ENCODE measurements around the gene TOPAZ1. TPM values are rescaled to one million over a fixed set of nuclear protein-coding genes. Genes with fewer than 3 reads are reported as not detected.

Gene TOPAZ1
- total RNA-seq, 1 donor from 2014 or later = not detected

GRCh38 chr3:44242721-44243120 is 1.0 kb downstream of the TOPAZ1 start:
- no peak for DNase-seq (ENCODE audit: low read depth, low spot score)

- DNase-seq (ENCODE audit: low read depth, low spot score) = no peak
Observed at GRCh38 chr3:44248152-44248551, 6.5 kb downstream of the TOPAZ1 start.

DNA sequence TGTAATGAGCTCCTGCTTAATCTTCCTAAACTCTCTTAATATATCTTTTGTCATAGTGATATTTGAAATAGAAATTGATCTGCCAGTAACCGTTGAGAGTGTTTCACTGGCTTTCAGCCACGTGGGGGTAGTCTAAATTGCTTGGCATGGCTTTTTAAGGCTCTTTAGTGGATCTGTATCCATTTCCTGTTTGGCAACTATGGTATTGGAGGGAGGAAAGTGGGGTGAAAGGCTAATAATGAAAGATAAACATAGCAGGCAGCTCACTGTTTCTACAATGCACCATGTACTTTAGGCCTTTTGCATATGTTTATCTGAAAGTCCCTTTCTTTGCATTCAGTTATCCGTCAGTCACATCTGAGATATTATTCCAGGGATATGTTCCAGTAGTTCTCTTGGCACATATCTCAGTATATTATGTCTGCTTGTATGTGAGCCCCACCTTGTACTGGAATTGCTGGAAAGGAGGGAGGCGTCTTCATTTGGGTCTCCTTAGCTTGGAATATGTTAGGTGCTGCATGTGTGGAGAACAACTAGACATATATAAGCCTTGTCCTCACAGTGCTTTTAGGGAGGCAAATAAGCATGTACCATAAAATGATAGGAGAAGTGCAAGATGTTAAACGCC is 10.8 kb downstream of the TOPAZ1 start:
- DNase-seq (ENCODE audit: low read depth, low spot score) = peak; percentile 60

DNA sequence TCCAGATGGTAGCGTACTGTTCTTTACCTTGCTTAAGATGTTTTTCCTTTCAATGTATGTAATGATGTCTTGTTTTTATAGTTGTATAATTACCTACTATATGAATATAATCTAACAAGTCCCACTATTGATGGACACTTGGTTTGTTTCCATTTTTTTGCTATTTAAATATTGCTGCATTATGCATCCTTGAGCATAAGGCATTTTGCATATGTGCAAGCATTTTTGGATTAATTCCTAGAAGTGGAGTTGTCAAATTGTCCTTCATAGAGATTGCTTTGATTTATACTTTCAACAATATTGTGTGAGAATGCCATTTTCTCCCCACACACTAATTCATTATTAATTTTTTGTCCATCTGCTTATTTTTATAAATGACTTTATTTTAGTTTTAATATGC is 17.7 kb downstream of the TOPAZ1 start:
- no peak for DNase-seq (ENCODE audit: low read depth, low spot score)

- DNase-seq (ENCODE audit: low read depth, low spot score) = no peak
Observed at GRCh38 chr3:44264146-44264545, 22.5 kb downstream of the TOPAZ1 start.

DNA sequence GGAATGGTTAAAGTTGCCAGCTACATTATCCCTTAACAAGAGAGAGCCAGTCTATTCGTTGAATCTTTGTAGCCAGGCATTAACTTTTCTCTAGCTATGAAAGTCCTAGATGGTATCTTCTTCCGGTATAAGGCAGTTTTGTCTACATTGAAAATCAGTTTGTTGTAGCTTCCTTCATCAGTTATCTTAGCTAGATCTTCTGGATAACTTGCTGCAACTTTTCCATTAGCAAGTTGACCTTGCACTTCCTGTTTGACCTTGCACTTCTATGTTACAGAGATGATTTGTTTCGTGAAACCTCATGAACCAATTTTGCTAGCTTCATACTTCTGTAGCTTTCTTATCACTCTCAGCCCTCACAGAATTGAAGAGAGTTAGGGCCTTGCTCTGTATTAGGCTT is 24.1 kb downstream of the TOPAZ1 start:
- no peak for DNase-seq (ENCODE audit: low read depth, low spot score)

- no peak for DNase-seq (ENCODE audit: low read depth, low spot score)
Observed at GRCh38 chr3:44272191-44272590, 30.5 kb downstream of the TOPAZ1 start.

- DNase-seq (ENCODE audit: low read depth, low spot score) = no peak
Observed at GRCh38 chr3:44277925-44278324, 36.2 kb downstream of the TOPAZ1 start.

- no peak for DNase-seq (ENCODE audit: low read depth, low spot score)
Observed at GRCh38 chr3:44280077-44280476, 38.4 kb downstream of the TOPAZ1 start.

GRCh38 chr3:44280631-44281030 is 38.9 kb downstream of the TOPAZ1 start:
- no peak for DNase-seq (ENCODE audit: low read depth, low spot score)

DNA sequence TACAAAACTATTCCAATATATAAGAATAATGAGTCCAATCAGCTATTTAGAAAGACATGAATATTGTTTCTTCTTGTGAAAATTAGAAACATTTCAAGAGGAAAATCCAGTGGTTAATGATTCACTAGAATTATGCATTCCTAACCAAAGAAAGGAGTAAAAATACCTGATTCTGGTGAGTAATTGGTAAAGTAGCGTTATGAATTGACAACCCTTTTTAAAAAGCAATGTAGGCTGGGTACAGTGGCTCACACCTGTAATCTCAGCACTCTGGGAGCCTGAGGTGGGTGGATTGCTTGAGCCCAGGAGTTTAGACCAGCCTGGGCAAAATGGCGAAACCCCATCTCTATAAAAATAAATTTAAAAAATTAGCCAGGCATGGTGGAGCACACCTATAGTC is 43.3 kb downstream of the TOPAZ1 start:
- DNase-seq (ENCODE audit: low read depth, low spot score) = no peak

DNA sequence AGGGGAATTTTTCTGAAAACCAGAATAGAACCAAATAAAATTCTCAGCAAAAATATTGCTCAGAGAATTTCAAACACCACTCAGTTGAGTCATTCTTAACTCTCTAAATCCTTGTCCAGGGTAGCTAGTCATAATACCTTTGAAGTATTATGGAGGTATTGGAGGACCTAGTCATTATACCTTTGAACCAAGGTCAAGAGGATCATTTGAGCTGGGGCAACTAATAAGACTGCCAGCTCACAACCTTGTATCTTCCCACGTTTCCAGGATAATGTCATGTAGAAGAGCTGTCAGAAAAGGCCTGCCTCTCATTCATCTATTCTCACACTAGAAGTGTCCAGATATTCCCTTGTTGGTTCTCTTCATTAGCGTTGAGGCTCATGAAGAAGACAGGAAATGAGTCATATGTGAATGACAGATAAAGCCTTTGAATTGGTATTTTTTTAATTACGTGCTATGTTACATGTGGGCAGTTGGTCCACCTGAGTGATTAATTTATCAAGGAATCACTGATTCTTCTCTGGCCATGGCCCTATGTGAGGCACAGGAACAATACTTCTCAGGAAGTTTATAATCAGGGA is 48.3 kb downstream of the TOPAZ1 start:
- DNase-seq (ENCODE audit: low read depth, low spot score) = no peak

DNA sequence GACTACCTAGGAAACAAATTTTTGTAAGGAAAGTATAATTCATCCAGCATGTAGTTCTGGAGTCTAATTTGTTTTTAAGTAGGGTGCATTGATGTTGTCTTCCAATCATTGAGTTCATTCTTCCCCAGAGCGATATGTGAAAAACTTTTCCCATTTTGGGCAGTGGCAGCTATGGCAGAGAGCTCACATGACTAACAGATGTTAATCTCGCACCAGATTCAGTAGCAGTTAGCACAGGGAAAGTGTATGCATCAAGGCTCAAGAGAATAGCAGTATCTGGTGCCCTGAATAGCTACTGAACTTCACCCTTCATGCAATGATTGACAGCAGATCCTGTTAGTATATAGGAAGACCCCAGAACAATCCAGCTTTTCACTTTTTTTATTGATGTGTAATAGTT is 50.6 kb downstream of the TOPAZ1 start:
- no peak for DNase-seq (ENCODE audit: low read depth, low spot score)

DNA sequence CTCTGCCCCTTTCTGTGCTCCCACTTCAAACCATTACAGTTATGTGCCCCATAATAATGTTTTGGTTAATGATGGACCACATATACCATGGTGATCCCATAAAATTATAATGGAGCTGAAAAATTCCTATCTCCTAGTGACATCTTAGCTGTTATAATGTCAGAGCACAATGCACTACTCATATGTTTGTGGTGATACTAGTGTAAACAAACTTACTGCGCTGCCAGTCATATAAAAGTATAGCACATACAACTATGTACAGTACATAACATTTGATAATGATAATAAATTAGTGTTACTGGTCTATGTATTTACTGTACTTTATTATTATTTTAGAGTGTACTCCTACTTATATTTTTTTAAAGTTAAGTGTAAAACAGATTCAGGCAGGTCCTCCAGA is 51.3 kb downstream of the TOPAZ1 start:
- DNase-seq (ENCODE audit: low read depth, low spot score) = no peak

GRCh38 chr3:44297255-44297654 is 55.6 kb downstream of the TOPAZ1 start:
- no peak for DNase-seq (ENCODE audit: low read depth, low spot score)

- DNase-seq (ENCODE audit: low read depth, low spot score) = no peak
Observed at GRCh38 chr3:44301746-44302145, 60.1 kb downstream of the TOPAZ1 start.

- no peak for DNase-seq (ENCODE audit: low read depth, low spot score)
Observed at GRCh38 chr3:44309500-44309899, 67.8 kb downstream of the TOPAZ1 start.

DNA sequence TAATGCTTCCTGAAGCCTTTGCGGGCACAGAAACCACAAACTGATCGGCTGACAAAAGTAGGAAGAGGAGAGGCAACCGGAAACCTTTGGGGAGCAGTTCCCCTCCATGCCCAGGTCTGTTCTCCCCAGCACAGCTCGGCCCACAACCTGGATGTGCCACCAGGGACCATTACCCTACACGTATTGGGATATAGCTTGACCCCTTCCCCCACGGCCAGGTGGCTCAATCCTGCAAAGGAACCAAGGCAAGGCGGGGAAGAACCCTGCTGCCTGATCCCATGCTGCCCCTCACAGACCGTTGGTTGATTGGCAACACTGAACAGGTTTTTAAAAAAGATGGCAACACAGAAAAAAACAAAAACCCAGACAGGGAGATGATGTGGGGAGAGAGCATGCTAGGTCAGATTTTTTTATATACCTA is 77.2 kb downstream of the TOPAZ1 start:
- no peak for DNase-seq (ENCODE audit: low read depth, low spot score)

- no peak for DNase-seq (ENCODE audit: low read depth, low spot score)
Observed at GRCh38 chr3:44321335-44321734, 79.6 kb downstream of the TOPAZ1 start.

- DNase-seq (ENCODE audit: low read depth, low spot score) = peak; percentile 22
Observed at GRCh38 chr3:44323341-44323955, 81.8 kb downstream of the TOPAZ1 start.

DNA sequence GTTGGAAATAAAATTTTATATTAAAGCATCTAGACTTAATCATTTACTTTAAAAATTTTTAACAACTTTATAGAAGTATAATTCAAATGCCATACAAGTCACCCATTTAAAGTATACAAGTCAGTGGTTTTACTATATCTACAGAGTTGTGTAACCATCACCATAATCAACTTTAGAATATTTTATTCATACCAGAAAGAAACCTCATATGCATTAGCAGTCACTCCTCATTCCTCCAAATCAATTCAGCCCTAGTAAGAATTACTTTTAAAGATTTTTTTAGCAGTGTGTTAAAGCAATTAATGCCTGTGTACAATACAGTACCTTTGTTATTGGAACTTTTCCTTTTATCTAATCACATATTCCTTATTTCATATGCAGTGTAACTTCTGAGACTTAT is 82.9 kb downstream of the TOPAZ1 start:
- no peak for DNase-seq (ENCODE audit: low read depth, low spot score)

- DNase-seq (ENCODE audit: low read depth, low spot score) = no peak
Observed at GRCh38 chr3:44326019-44326418, 84.3 kb downstream of the TOPAZ1 start.

DNA sequence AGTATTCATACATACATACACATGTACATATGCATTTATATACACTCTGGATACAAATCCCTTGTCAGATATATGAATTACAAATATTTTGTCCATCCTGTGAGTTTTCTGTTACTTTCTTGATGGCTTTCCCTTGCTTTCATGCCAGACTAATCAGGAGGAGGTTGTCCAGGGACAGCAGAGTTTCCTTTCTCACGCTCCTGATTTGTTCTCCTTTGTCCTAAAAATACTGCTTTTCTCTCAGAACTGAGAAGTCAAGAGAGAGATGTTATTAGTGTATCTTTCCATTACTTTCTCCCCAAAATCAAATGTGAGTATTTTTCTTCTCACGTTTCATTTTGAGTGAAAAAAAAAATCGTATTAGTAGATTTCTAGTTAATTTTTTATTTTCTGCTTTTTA is 84.8 kb downstream of the TOPAZ1 start:
- no peak for DNase-seq (ENCODE audit: low read depth, low spot score)
